HUES48 (cell line): ENCODE results near the gene RARB.

Source experiments
- H3K27ac ChIP-seq: one replicate; pipeline ENCODE4 v1.7.0; 2013; ENCODE audit warnings: low read depth, low read length, inconsistent platforms
- H3K27me3 ChIP-seq: 2 replicates; pipeline ENCODE4 v1.6.1; 2013; ENCODE audit warnings: mild to moderate bottlenecking, low read length; ENCODE audit not compliant: control insufficient read depth, insufficient read depth
- H3K36me3 ChIP-seq: 2 replicates; pipeline ENCODE4 v1.6.1; 2013; ENCODE audit warnings: low read length; ENCODE audit not compliant: control insufficient read depth, insufficient read depth
- H3K4me1 ChIP-seq: 2 replicates; pipeline ENCODE4 v1.6.1; 2013; ENCODE audit warnings: mild to moderate bottlenecking, low read length; ENCODE audit not compliant: control insufficient read depth, insufficient read depth
- H3K4me3 ChIP-seq: 2 replicates; pipeline ENCODE4 v1.5.1; 2013; ENCODE audit warnings: mild to moderate bottlenecking, low read depth, low read length
- H3K9ac ChIP-seq: 2 replicates; pipeline ENCODE4 v1.6.1; 2013; ENCODE audit warnings: mild to moderate bottlenecking, low read depth, low read length, moderate library complexity
- H3K9me3 ChIP-seq: 2 replicates; pipeline ENCODE4 v1.6.1; 2013; ENCODE audit warnings: low read length; ENCODE audit not compliant: control insufficient read depth, insufficient read depth

The RARB gene

DNA sequence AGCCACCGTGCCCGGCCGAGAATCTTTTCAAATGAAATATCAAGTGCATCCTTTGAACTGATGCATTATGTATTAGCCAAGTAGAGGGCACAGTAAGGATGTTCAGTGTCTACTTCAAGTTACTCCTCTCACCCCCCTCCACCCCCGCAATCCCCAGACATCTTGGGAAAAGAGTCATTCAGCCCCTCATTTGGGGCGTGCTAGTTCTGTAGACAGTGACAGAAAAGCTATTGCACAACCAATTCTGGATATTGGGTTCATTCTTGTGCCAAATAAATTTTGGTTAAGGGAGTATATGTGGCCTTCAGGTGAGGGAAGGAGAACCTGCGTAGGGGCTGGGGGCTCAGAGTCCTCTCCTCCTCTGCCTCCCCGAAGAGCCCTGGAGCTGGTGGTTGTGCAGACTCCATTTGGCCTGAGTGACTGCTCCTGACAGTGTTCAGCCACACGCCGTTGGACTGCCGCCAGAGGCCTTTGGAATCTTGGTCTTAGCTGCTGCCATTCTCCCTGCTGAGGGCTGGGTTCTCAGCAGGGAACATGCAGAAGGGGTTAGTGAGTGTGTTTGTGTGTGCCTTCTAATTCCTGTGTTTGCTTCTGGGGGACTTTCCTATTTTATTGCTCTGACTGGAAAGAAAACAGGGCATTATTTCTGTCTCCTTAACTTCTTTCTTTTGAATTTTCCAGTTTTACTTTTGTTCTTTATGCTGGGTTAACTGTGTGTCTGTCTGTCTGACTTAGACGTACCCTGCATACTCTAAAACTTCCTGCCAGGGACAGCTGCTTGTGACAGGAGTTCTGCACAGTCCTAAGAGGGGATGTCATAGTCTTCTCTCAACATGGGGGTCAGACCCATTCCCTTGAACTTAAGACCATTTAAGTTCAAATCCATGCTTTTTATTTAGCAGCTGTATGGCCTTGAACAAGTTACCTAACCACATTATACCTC is 21.0 kb downstream of the RARB start:
- no peaks in the 10 kb centered on the region for H3K36me3 ChIP-seq
- H3K27ac ChIP-seq, result peak overlapping the region; percentile 28
- H3K4me3 ChIP-seq, result no peak overlapping the region
- H3K27me3 ChIP-seq, result no peaks in the 10 kb centered on the region
- peaks cover 19% of the 10 kb centered on the region for H3K4me1 ChIP-seq
- no peak overlapping the region for H3K9ac ChIP-seq
- no peaks in the 10 kb centered on the region for H3K9me3 ChIP-seq

DNA sequence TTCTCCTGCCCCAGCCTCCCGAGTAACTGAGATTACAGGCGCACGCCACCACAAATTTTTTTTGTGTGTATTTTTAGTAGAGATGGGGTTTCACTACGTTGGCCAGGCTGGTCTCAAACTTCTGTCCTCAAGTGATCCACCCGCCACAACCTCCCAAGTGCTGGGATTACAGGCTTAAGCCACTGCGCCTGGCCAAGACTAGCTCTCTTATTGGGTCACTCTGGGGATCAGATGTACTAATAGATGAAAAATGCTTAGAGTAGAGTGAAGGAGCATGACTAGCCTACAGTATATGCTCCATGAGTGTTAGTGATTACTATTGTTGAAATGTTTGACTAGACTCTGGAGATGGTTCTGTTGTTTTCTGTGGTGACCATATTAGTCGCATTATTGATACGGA is 21.8 kb downstream of the RARB start:
- Histone ChIP-seq H3K27ac (no peak overlapping the region), H3K27me3 (no peaks in the 10 kb centered on the region), H3K36me3 (no peaks in the 10 kb centered on the region), H3K9ac (no peak overlapping the region), H3K9me3 (no peaks in the 10 kb centered on the region), H3K4me3 (no peak overlapping the region), H3K4me1 (peaks cover 27% of the 10 kb centered on the region)

DNA sequence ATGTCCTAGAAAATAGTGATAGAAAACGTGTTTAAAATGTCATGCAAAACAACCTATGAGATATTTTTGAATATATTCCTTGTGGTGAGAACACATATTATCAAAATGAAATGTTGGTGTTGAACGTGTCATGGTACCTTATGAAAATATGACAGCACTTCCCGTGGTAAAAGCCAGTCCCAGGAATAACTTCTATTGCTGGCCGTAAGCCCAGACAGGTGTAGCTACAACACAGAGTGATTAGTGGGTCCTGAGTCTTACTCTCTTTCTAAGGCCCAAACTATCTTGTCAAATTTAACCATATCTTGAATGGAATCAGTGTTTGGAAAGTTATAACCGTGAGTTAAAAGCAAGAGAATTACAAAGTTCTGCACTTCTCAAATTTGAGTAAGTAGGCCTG is 24.1 kb downstream of the RARB start:
- no peaks in the 10 kb centered on the region for H3K27me3 ChIP-seq
- H3K4me1 ChIP-seq, result peaks cover 42% of the 10 kb centered on the region
- H3K36me3 ChIP-seq, result no peaks in the 10 kb centered on the region

DNA sequence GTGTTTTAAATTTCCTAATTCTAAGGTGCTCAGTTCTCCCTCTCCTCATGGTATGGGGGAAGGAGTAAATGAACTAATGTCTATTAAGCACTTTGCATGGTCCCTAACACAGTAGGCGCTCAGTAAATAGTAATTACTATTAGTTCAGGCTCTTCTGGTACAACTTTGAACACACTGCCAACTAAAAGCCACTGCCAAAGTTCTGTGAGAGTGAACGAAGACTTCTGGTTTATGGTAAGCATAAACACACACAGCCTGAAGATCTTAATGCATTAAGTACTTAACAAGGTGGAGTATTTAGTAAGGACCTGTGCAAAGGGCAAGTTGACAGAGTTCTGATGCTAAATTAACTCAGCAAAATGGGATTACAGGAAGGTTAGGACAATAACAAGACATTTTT is 24.7 kb downstream of the RARB start:
- Histone ChIP-seq H3K27me3 (no peaks in the 10 kb centered on the region), H3K9me3 (no peaks in the 10 kb centered on the region), H3K9ac (no peak overlapping the region), H3K36me3 (no peaks in the 10 kb centered on the region), H3K4me3 (no peak overlapping the region), H3K4me1 (peaks cover 42% of the 10 kb centered on the region), H3K27ac (no peak overlapping the region)

More for the DNA sequence above, 24.1 kb downstream of the RARB start:
- Histone ChIP-seq H3K9me3 (no peaks in the 10 kb centered on the region), H3K27ac (no peak overlapping the region), H3K9ac (no peak overlapping the region), H3K4me3 (no peak overlapping the region)

DNA sequence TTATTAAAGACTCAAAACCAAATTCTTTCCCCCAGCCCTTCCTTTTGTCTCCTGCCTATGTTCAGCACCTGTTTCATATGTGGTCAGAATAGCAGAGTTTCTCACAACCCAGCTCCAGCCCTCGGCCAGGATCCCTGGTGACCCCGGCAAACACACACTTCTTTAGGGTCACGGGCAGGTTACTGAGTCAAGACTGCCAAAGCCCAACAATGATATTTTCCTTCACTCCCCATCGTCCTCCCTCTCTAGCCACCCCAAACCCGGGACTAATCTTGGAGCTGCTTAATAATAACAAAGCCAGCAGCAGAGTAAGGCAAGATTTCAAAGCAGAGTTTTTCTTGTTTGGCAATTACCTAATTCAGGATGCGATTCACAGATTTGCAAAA is 25.5 kb downstream of the RARB start:
- Histone ChIP-seq H3K36me3 (no peaks in the 10 kb centered on the region), H3K4me3 (no peak overlapping the region; the same call in 1 of the 2 replicates), H3K27ac (peak overlapping the region; percentile 22), H3K9me3 (no peaks in the 10 kb centered on the region), H3K4me1 (peaks cover 42% of the 10 kb centered on the region), H3K27me3 (no peaks in the 10 kb centered on the region), H3K9ac (no peak overlapping the region)

DNA sequence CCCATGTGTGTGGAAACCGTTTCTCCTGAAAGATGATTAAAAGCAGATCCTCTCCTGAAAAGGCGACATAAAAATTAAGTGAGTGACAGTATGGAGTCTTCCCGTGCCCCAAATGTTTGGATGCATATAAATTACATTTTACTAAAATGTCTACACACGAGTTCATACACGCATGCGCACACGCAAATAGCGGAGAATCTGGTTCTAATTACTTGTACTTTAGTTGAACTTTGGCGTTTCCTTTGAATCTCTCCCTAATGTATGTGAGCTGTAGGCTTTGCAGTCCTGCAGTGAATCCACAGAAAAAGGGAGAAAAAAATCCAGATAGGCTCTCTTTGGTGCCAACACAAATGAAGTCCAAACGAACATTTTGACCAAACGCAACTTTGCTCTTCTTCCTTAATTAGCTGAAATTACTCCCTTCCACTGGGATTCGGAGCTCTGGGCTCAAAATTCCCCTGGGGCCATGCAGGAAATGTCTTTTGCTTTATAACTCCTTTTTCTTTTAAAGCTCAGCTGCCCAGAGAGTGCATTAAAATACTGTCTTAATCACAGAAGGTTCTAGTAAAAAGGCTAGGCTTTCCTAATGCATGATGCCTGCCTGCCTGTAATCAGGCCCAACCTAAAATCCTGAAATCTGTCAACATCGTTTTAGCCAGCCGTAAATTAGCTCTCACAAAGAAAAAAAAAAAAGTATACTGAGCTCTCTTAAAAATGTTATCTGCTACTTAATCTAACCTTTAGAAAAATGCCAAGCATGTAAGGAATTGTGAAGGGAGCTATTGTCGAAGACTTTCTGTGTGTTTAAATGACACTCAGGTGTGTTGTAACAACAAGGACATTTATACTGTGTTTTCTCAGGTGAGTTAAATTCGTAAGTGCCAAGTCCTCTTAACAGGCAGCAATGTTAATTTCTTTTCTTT is 26.2 kb downstream of the RARB start:
- no peaks in the 10 kb centered on the region for H3K9me3 ChIP-seq
- peak overlapping the region; percentile 83 for H3K27ac ChIP-seq
- H3K27me3 ChIP-seq, result no peaks in the 10 kb centered on the region
- peak overlapping the region; percentile 5; the same call in 1 of the 2 replicates for H3K4me3 ChIP-seq
- H3K9ac ChIP-seq, result peak overlapping the region; percentile 3; the same call in 1 of the 2 replicates
- no peaks in the 10 kb centered on the region for H3K36me3 ChIP-seq
- H3K4me1 ChIP-seq, result peaks cover 36% of the 10 kb centered on the region

DNA sequence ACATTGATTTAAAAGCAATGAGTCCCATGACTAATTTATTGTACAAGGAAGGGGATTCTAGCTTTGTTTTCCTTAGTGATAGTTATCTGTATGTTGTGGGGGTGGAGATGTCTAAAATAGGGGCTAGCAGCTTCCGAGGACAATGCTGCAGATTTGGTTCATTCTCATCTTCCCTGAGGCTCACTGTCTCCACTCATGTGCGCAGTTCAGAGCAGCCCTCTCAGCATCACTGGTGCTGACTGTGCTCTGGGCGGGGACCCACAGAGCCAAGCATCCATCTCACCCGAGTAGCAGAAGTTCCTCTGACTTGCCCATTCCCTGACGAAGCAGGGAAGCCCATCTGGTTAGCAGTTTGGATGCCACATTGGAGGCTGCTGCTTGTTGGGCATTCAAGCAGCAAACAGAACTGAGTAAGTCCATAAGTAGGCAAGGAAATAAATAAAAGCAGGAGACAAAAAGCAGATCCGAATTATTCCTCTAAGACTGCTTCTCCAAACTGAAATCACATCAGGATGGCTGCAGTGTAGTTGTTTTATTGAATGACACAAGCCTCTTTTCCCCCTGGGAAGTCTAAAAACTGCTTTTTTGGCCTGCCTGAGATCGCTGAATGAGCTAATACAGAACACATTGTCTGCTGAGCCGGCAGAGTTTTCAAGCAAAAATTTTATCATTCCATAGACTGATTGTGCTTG is 27.5 kb downstream of the RARB start:
- peaks cover 34% of the 10 kb centered on the region for H3K4me1 ChIP-seq
- no peaks in the 10 kb centered on the region for H3K36me3 ChIP-seq
- peak overlapping the region; percentile 83 for H3K27ac ChIP-seq

DNA sequence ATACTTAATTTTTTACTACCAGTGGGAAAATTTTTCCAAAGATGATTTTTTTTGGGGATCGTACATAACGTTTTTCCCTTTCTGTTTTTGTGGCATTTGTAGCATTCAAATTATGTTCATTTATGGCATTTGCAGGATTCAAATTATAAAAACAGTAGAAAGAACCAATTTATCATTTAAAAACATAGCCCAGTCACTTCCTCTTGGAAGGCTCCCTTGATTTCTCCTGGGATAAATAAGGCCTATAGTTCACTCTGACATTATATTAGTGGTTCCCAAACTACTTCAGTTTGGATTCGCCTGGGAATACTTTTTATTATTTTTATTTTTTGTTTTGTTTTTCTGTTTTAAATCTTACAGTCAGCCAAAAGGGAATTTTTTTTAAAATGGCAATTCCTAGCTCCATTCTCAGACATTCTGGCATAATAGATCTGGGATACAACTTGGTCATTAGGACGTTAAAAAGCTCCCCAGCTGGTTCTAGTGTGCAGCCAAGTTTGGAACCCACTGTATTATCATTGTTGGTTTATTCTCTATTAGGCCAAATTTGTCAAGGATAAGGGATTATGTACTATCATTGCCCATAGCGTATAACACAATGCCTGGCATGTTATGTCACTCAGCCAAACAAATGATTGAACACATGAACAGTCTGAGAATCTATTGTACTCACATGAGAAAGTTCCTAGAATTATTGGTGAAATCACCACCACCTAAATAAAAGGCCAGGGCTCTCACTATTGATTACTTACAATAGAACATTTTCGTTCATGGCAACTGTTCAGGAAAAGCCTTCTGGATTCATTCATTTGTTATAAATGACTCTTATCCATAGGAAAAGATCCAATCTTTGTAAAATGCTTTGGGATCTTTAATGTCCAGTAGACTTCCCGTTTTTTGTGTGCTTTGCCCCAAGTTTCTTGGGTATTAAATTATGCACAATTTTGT is 28.9 kb downstream of the RARB start:
- Histone ChIP-seq H3K9ac (no peak overlapping the region), H3K9me3 (no peaks in the 10 kb centered on the region), H3K27me3 (no peaks in the 10 kb centered on the region), H3K36me3 (no peaks in the 10 kb centered on the region), H3K27ac (no peak overlapping the region), H3K4me1 (peaks cover 34% of the 10 kb centered on the region), H3K4me3 (no peak overlapping the region)

More for the DNA sequence above, 27.5 kb downstream of the RARB start:
- H3K4me3 ChIP-seq, result peak overlapping the region; percentile 5; the same call in 1 of the 2 replicates
- no peaks in the 10 kb centered on the region for H3K27me3 ChIP-seq
- no peak overlapping the region for H3K9ac ChIP-seq
- no peaks in the 10 kb centered on the region for H3K9me3 ChIP-seq

DNA sequence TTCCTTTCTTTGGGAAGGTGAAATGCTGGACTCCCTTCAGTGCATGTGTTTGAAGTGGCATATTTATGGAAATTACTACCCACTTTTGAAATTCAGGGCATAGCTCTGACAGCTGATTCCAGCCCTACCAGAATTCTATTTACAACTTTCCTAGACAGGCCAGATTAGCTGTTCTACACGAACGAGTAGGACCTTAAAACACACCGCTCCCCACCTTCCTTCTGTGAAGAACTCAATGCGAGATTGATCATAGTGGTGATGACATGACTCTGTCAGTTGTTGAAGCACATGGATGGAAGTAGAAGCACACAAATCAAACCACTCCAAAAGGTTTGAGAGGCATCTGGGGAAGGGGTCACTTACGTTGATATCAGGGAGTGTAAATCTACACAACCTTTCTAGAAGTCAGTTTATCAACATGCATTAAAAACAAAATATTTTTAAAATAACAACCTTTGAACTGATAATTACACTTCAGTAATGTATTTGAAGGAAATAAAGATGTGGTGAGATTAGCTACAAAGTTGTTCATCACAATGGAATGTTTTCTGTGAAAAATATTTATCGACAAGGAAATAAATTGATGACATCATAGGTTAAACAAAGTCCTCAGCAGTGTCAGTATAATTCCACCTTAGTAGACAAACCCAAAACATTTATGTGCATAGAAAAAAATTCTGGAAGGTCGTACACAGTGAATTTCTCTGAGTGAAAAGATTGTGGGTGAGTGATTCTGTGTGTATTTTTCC is 29.8 kb downstream of the RARB start:
- Histone ChIP-seq H3K4me1 (peaks cover 30% of the 10 kb centered on the region), H3K27ac (no peak overlapping the region), H3K27me3 (no peaks in the 10 kb centered on the region), H3K9ac (no peak overlapping the region), H3K36me3 (no peaks in the 10 kb centered on the region), H3K4me3 (no peak overlapping the region), H3K9me3 (no peaks in the 10 kb centered on the region)
